NT2/D1 (cell line): Measurements from ENCODE around the gene PDK2.

Experiments used
- DNase-seq: peaks from one replicate; pipeline ENCODE4 v3.0.0-alpha.2; 2011; ENCODE audit warnings: low read depth, low spot score
- H3K27me3 ChIP-seq: 2 replicates; pipeline ENCODE4 v1.6.0; 2011; ENCODE audit warnings: mild to moderate bottlenecking; ENCODE audit not compliant: insufficient read length, insufficient read depth
- H3K36me3 ChIP-seq: 2 replicates; pipeline ENCODE4 v1.6.1; 2011; ENCODE audit warnings: mild to moderate bottlenecking, low read length, mixed read lengths; ENCODE audit not compliant: insufficient read depth, insufficient read length
- H3K4me1 ChIP-seq: 2 replicates; pipeline ENCODE4 v1.5.1; 2011; ENCODE audit not compliant: insufficient read depth, insufficient read length
- H3K4me3 ChIP-seq: 2 replicates; pipeline ENCODE4 v1.5.1; 2011; ENCODE audit warnings: low read depth; ENCODE audit not compliant: insufficient read length
- H3K9ac ChIP-seq: 2 replicates; pipeline ENCODE4 v1.6.0; 2011; ENCODE audit warnings: low read depth; ENCODE audit not compliant: insufficient read length
- H3K9me3 ChIP-seq: 2 replicates; pipeline ENCODE4 v1.5.1; 2011; ENCODE audit warnings: mild to moderate bottlenecking, low read length; ENCODE audit not compliant: insufficient read depth
- SUZ12 ChIP-seq: IDR thresholded peaks from 2 replicates; pipeline ENCODE4 v1.6.1; 2011; ENCODE audit not compliant: insufficient read length, insufficient read depth; ENCODE audit errors: extremely low read depth
- YY1 ChIP-seq: IDR thresholded peaks from 2 replicates; pipeline ENCODE4 v1.6.1; 2011; ENCODE audit not compliant: insufficient read length, insufficient read depth
- ZNF274 ChIP-seq: IDR thresholded peaks from 2 replicates; pipeline ENCODE4 v1.6.1; 2011; ENCODE audit warnings: mild to moderate bottlenecking, low read depth, low read length

PDK2 gene

GRCh38 chr17:50074227-50074626, 20.9 kb upstream of the PDK2 start:
- Histone ChIP-seq H3K4me3 (no peak overlapping the region), H3K9ac (no peak overlapping the region), H3K9me3 (peaks cover 14% of the 10 kb centered on the region; the same call in 1 of the 2 replicates), H3K36me3 (peaks cover 81% of the 10 kb centered on the region), H3K4me1 (no peaks in the 10 kb centered on the region), H3K27me3 (no peaks in the 10 kb centered on the region)
- TF ChIP-seq SUZ12: no peak
- TF ChIP-seq ZNF274: no peak
- TF ChIP-seq YY1: no peak
- DNase-seq: no peak

GRCh38 chr17:50075446-50076032, 19.6 kb upstream of the PDK2 start:
- TF ChIP-seq SUZ12 (no peak), YY1 (no peak), ZNF274 (no peak)
- DNase-seq: no peak
- Histone ChIP-seq H3K4me3 (no peak overlapping the region), H3K9me3 (peaks cover 14% of the 10 kb centered on the region; the same call in 1 of the 2 replicates), H3K4me1 (no peaks in the 10 kb centered on the region), H3K9ac (no peak overlapping the region), H3K36me3 (peaks cover 88% of the 10 kb centered on the region), H3K27me3 (no peaks in the 10 kb centered on the region)

- no peak for DNase-seq
- TF ChIP-seq ZNF274: no peak
- H3K9me3 ChIP-seq: peaks cover 9% of the 10 kb centered on the region; the same call in 1 of the 2 replicates
- no peak overlapping the region for H3K9ac ChIP-seq
- H3K36me3 ChIP-seq: peaks cover 88% of the 10 kb centered on the region
- H3K27me3 ChIP-seq: no peaks in the 10 kb centered on the region
- H3K4me3 ChIP-seq: no peak overlapping the region
- no peaks in the 10 kb centered on the region for H3K4me1 ChIP-seq
Measured at GRCh38 chr17:50076221-50076590, 18.9 kb upstream of the PDK2 start.

GRCh38 chr17:50076591-50077235, 18.4 kb upstream of the PDK2 start:
- H3K9me3 ChIP-seq: peaks cover 4% of the 10 kb centered on the region; the same call in 1 of the 2 replicates
- no peak for TF ChIP-seq YY1
- no peak for TF ChIP-seq ZNF274
- H3K4me3 ChIP-seq: no peak overlapping the region
- peaks cover 88% of the 10 kb centered on the region for H3K36me3 ChIP-seq
- no peak for DNase-seq
- no peaks in the 10 kb centered on the region for H3K4me1 ChIP-seq
- no peak overlapping the region for H3K9ac ChIP-seq
- no peaks in the 10 kb centered on the region for H3K27me3 ChIP-seq

DNA sequence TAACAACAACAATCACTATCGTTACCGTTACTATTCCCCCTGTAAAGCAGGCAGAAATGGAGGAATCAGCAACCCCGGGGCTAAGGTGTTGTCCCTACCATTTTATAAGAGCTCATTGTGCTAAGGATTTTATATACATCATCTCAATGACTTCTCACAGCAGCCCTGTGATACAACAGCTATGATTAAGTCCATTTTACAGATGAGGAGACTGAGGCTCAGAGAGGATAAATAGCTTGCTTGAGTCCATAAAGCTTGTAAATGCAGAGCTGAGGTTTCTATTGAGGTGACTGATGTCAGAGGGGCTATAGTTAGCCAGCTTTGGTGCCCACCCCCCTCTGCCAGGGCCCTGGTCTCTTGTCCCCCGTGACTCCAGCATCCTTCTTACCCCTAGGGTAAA, 16.7 kb upstream of the PDK2 start:
- no peak for DNase-seq
- Histone ChIP-seq H3K4me3 (no peak overlapping the region), H3K27me3 (no peaks in the 10 kb centered on the region), H3K36me3 (peaks cover 77% of the 10 kb centered on the region), H3K9me3 (no peaks in the 10 kb centered on the region), H3K9ac (no peak overlapping the region), H3K4me1 (no peaks in the 10 kb centered on the region)
- TF ChIP-seq SUZ12: no peak
- no peak for TF ChIP-seq ZNF274
- no peak for TF ChIP-seq YY1

- H3K4me1 ChIP-seq: no peaks in the 10 kb centered on the region
- peaks cover 66% of the 10 kb centered on the region for H3K36me3 ChIP-seq
- TF ChIP-seq YY1 (no peak), ZNF274 (no peak), SUZ12 (no peak)
- no peak overlapping the region for H3K9ac ChIP-seq
- no peak for DNase-seq
- no peaks in the 10 kb centered on the region for H3K27me3 ChIP-seq
- H3K9me3 ChIP-seq: no peaks in the 10 kb centered on the region
- no peak overlapping the region for H3K4me3 ChIP-seq
Measured at GRCh38 chr17:50079334-50080095, 15.6 kb upstream of the PDK2 start.

GRCh38 chr17:50080096-50080480, 15.1 kb upstream of the PDK2 start:
- no peaks in the 10 kb centered on the region for H3K4me1 ChIP-seq
- H3K9ac ChIP-seq: no peak overlapping the region
- H3K36me3 ChIP-seq: peaks cover 62% of the 10 kb centered on the region
- H3K9me3 ChIP-seq: no peaks in the 10 kb centered on the region
- DNase-seq: no peak
- H3K27me3 ChIP-seq: no peaks in the 10 kb centered on the region
- no peak for TF ChIP-seq ZNF274
- no peak for TF ChIP-seq SUZ12
- no peak for TF ChIP-seq YY1
- no peak overlapping the region for H3K4me3 ChIP-seq
